Measurements from ENCODE around the gene SRRM4.

Gene SRRM4

DNA sequence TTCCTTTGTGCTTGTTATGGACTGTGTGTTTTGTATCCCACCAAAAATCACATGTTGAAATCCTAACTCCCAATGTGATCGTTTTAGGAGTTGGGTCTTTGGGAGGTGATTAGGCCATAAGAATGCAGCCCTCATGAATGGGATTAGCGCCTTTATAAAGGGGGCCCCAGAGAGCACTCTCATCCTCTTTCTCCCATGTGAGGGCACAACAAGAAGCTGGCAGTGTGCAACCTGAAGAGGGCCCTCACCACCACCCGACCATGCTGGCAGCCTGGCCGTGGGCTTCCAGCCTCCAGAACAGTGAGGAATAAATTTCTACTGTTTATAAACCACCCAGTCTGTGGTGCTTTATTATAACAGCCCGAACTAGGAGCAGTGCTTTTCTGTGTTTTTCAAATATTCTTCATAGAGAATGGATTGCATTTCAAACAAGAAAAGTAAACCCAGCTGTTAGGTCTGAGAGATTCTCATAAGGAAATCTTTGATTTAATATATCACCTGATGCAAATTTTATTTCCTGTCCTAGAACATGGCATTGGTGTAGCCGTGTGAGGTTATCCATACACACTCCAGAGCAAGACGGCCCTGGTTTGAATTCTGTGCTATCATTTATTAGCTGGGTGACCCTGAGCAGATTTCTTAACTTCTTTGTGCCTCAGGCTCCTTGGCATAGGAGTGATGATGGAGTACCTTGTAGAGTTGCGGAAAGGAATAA, 225.2 kb downstream of the SRRM4 start:
- DNase-seq: no peak

DNA sequence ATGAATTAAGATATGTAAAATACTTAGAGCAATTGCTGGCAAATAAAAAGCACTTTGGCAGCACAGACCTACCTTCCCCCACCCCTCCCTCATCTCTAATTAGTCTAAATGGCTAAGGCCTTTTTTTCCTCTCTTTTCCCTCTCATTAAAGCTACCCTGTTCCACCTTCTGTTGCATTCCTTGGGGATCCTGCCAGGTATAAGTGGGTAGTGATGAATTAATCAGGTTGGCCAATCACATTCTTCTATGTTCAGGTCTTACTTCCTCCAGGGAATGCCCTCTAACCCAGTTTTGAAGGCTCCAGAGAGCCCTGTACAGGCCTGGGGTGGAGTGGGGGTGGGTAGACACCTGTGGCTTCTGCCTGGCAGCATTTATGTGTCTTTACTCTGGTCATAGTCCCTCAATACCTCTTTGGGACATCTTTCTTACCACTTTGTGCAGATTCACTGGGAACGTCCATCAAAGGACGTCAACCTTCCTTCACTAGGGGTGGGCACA, 225.8 kb downstream of the SRRM4 start:
- no peak for DNase-seq

DNA sequence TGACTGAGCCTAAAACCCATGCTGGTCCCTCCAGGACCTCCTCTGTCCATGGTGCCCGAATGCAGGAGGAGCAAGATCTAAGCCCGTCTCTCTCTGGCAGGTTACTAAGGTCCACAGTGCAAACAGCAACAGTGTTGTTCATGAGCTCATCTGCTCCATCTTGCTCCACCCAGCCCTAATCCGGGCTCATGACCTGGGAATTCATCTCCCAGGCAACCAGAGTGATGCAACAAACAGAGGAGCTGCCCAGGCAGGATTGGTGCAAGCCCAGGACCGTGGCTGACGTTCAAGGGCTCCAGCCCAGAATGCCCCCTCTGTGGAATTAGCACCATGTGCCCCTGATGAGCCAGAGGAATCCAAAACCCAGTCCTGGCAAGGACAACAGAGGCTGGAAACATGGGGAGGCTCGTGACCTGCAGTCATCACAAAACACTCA, 227.3 kb downstream of the SRRM4 start:
- DNase-seq: peak; percentile 39 to 53

DNA sequence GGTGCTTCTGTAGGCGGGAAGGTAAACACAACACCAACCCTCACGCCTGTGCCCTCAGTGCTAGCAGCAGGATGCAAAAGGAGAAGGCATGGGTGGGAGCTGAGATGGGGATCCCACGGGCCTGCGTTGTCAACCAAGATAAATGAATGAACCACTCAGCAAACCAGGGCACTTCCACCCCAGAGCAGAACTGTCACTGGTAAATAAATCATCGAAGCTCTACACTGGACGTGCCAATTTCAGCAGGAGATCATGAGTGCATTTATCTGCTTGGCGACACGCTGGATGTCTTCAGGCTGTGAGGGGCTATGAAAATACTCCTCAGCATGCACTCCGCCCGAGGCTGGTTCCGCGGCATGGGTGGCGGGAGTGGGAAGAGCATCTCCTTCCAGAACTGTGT, 230.5 kb downstream of the SRRM4 start:
- no peak for DNase-seq
